ENCODE results near the gene NTRK3. TPM values are rescaled to one million over a fixed set of nuclear protein-coding genes. Genes with fewer than 3 reads are reported as not detected.

The NTRK3 gene
- total and polyA plus RNA-seq, 2 of the 8 experiments (the other 6 are each of a cell fraction or from before 2014, with no cell fraction given), result 4.5 to 6.8 TPM

- TF ChIP-seq, protein P1, sequence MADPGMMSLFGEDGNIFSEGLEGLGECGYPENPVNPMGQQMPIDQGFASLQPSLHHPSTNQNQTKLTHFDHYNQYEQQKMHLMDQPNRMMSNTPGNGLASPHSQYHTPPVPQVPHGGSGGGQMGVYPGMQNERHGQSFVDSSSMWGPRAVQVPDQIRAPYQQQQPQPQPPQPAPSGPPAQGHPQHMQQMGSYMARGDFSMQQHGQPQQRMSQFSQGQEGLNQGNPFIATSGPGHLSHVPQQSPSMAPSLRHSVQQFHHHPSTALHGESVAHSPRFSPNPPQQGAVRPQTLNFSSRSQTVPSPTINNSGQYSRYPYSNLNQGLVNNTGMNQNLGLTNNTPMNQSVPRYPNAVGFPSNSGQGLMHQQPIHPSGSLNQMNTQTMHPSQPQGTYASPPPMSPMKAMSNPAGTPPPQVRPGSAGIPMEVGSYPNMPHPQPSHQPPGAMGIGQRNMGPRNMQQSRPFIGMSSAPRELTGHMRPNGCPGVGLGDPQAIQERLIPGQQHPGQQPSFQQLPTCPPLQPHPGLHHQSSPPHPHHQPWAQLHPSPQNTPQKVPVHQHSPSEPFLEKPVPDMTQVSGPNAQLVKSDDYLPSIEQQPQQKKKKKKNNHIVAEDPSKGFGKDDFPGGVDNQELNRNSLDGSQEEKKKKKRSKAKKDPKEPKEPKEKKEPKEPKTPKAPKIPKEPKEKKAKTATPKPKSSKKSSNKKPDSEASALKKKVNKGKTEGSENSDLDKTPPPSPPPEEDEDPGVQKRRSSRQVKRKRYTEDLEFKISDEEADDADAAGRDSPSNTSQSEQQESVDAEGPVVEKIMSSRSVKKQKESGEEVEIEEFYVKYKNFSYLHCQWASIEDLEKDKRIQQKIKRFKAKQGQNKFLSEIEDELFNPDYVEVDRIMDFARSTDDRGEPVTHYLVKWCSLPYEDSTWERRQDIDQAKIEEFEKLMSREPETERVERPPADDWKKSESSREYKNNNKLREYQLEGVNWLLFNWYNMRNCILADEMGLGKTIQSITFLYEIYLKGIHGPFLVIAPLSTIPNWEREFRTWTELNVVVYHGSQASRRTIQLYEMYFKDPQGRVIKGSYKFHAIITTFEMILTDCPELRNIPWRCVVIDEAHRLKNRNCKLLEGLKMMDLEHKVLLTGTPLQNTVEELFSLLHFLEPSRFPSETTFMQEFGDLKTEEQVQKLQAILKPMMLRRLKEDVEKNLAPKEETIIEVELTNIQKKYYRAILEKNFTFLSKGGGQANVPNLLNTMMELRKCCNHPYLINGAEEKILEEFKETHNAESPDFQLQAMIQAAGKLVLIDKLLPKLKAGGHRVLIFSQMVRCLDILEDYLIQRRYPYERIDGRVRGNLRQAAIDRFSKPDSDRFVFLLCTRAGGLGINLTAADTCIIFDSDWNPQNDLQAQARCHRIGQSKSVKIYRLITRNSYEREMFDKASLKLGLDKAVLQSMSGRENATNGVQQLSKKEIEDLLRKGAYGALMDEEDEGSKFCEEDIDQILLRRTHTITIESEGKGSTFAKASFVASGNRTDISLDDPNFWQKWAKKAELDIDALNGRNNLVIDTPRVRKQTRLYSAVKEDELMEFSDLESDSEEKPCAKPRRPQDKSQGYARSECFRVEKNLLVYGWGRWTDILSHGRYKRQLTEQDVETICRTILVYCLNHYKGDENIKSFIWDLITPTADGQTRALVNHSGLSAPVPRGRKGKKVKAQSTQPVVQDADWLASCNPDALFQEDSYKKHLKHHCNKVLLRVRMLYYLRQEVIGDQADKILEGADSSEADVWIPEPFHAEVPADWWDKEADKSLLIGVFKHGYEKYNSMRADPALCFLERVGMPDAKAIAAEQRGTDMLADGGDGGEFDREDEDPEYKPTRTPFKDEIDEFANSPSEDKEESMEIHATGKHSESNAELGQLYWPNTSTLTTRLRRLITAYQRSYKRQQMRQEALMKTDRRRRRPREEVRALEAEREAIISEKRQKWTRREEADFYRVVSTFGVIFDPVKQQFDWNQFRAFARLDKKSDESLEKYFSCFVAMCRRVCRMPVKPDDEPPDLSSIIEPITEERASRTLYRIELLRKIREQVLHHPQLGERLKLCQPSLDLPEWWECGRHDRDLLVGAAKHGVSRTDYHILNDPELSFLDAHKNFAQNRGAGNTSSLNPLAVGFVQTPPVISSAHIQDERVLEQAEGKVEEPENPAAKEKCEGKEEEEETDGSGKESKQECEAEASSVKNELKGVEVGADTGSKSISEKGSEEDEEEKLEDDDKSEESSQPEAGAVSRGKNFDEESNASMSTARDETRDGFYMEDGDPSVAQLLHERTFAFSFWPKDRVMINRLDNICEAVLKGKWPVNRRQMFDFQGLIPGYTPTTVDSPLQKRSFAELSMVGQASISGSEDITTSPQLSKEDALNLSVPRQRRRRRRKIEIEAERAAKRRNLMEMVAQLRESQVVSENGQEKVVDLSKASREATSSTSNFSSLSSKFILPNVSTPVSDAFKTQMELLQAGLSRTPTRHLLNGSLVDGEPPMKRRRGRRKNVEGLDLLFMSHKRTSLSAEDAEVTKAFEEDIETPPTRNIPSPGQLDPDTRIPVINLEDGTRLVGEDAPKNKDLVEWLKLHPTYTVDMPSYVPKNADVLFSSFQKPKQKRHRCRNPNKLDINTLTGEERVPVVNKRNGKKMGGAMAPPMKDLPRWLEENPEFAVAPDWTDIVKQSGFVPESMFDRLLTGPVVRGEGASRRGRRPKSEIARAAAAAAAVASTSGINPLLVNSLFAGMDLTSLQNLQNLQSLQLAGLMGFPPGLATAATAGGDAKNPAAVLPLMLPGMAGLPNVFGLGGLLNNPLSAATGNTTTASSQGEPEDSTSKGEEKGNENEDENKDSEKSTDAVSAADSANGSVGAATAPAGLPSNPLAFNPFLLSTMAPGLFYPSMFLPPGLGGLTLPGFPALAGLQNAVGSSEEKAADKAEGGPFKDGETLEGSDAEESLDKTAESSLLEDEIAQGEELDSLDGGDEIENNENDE (IDR thresholded peaks at IDR 0.05; ENCODE audit: insufficient replicate concordance, low read length), result no peak
- TF ChIP-seq CHD2 (IDR thresholded peaks at IDR 0.05; ENCODE audit: low read length) (no peak), KDM5A (IDR thresholded peaks at IDR 0.05; ENCODE audit: low read length) (no peak), TAF1 (IDR thresholded peaks at IDR 0.05; ENCODE audit: low read depth, low read length) (no peak), POLR2A (IDR thresholded peaks at IDR 0.05; ENCODE audit: control extremely low read depth in 1 of 2, low read depth in 2 of 2, low read length in 2 of 2) (no peak), HDAC2 (IDR thresholded peaks at IDR 0.05; ENCODE audit: borderline replicate concordance in 1 of 2, low read depth in 2 of 2, low read length in 2 of 2) (no peak), GTF2F1 (IDR thresholded peaks at IDR 0.05; ENCODE audit: borderline replicate concordance, low read depth, low read length) (no peak), GABPA (IDR thresholded peaks at IDR 0.05; ENCODE audit: borderline replicate concordance, insufficient read depth, low read length) (no peak), ASH2L (IDR thresholded peaks at IDR 0.05; ENCODE audit: low read length) (no peak), BRCA1 (IDR thresholded peaks at IDR 0.05; ENCODE audit: low read depth, low read length) (no peak), TCF12 (IDR thresholded peaks at IDR 0.05; ENCODE audit: low read depth, low read length) (no peak)
- TF ChIP-seq, protein P2, sequence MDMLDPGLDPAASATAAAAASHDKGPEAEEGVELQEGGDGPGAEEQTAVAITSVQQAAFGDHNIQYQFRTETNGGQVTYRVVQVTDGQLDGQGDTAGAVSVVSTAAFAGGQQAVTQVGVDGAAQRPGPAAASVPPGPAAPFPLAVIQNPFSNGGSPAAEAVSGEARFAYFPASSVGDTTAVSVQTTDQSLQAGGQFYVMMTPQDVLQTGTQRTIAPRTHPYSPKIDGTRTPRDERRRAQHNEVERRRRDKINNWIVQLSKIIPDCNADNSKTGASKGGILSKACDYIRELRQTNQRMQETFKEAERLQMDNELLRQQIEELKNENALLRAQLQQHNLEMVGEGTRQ (IDR thresholded peaks at IDR 0.05; ENCODE audit: low read length), result no peak
Observed at GRCh38 chr15:88048755-88049154, 207.8 kb downstream of the NTRK3 start (continued).
